Measurements from ENCODE around the gene WNT8B. TPM values are rescaled to one million over a fixed set of nuclear protein-coding genes. Genes with fewer than 3 reads are reported as not detected.

The WNT8B gene
- total and polyA plus RNA-seq, 2 of the 13 experiments (the other 11 are each of a cell fraction or from before 2014, with no cell fraction given): 0.07 to 0.20 TPM

DNA sequence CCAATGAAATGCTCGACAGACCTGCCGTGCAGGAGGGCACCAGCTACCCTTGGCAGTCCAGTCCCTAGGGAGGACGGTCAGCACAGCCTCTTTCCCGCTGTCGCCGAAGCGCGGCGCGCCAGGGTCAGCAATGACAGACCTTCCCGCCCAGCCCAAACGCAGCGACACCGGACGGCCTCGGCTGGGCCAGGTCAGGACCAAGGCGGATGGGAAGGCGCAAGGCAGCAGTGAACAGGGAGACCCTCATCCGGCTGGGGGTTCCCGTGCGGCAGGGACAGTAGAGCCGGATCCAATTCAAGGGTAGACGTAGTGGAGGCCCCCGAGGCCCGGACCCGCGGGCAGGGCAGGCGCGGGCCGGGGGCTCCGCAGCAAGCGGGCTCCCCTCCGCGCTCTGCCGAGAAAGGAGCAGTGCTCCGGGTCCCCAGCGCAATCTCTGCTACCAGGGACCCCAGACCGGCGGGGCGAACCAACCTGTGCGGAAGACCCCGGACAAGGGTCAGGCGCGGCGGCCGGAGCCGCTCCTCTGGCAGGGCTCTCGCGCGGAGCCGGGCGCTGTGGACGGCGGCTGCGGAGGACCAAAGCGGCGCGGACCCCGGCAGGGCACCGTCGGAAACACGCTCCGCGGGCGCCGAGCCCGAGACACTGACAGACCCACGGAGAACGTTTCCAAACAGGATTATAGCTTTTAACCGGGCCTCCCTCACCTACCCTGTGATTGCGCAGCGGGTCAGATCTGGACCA is 56.7 kb downstream of the WNT8B start, which contains the start of gene SEC31B (continued):
- TF ChIP-seq, protein P1, sequence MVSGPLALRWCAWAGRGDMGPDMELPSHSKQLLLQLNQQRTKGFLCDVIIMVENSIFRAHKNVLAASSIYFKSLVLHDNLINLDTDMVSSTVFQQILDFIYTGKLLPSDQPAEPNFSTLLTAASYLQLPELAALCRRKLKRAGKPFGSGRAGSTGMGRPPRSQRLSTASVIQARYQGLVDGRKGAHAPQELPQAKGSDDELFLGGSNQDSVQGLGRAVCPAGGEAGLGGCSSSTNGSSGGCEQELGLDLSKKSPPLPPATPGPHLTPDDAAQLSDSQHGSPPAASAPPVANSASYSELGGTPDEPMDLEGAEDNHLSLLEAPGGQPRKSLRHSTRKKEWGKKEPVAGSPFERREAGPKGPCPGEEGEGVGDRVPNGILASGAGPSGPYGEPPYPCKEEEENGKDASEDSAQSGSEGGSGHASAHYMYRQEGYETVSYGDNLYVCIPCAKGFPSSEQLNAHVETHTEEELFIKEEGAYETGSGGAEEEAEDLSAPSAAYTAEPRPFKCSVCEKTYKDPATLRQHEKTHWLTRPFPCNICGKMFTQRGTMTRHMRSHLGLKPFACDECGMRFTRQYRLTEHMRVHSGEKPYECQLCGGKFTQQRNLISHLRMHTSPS (CRISPR knock-in tag; IDR thresholded peaks at IDR 0.05; ENCODE audit: low read depth): 0 out of 2 replicates have a peak, but pooled peaks have one; percentile 51
- TF ChIP-seq ZNF501 (CRISPR knock-in tag; IDR thresholded peaks at IDR 0.05) (peak; percentile 91), ZNF589 (CRISPR knock-in tag; conservative IDR thresholded peaks at IDR 0.05) (no peak), E2F5 (CRISPR knock-in tag; conservative IDR thresholded peaks at IDR 0.05) (0 out of 2 replicates have a peak, but pooled peaks have one; percentile 31), HOXA3 (CRISPR knock-in tag; IDR thresholded peaks at IDR 0.05) (peak; percentile 52; the same call in 1 of the 2 replicates), ZNF230 (CRISPR knock-in tag; IDR thresholded peaks at IDR 0.05) (0 out of 2 replicates have a peak, but pooled peaks have one; percentile 43), CSRNP1 (CRISPR knock-in tag; IDR thresholded peaks at IDR 0.05) (0 out of 2 replicates have a peak, but pooled peaks have one; percentile 53), GATAD2A (CRISPR knock-in tag; IDR thresholded peaks at IDR 0.05) (0 out of 2 replicates have a peak, but pooled peaks have one; percentile 13), ZBTB40 (IDR thresholded peaks at IDR 0.05) (no peak), ZBTB40 (CRISPR knock-in tag; IDR thresholded peaks at IDR 0.05) (peak; percentile 21; the same call in 1 of the 2 replicates), PAX8 (CRISPR knock-in tag; IDR thresholded peaks at IDR 0.05; ENCODE audit: borderline replicate concordance) (0 out of 2 replicates have a peak, but pooled peaks have one; percentile 24), SOX6 (IDR thresholded peaks at IDR 0.05) (no peak), SOX6 (CRISPR knock-in tag; IDR thresholded peaks at IDR 0.05) (0 out of 2 replicates have a peak, but pooled peaks have one; percentile 15), HOXD1 (CRISPR knock-in tag; IDR thresholded peaks at IDR 0.05) (no peak), CENPX (CRISPR knock-in tag; IDR thresholded peaks at IDR 0.05) (no peak), ZNF367 (CRISPR knock-in tag; IDR thresholded peaks at IDR 0.05; ENCODE audit: borderline replicate concordance) (0 out of 2 replicates have a peak, but pooled peaks have one; percentile 48)

Data from HepG2 (cell line).